Hepatocyte (in vitro differentiated cells): ENCODE results near the gene GLRX.

ENCODE experiments used
- CTCF ChIP-seq: fragments of 200-600 bp; sonication (generic); IDR thresholded peaks from 2 replicates; pipeline ENCODE4 v1.5.1; 2016; ENCODE audit warnings: antibody characterized with exemption, mild to moderate bottlenecking; ENCODE audit not compliant: poor library complexity
- EZH2 ChIP-seq: fragments of 200-600 bp; sonication (generic); IDR thresholded peaks from 2 replicates; pipeline ENCODE4 v1.6.1; 2016; ENCODE audit warnings: antibody characterized with exemption, mild to moderate bottlenecking, borderline replicate concordance

DNA sequence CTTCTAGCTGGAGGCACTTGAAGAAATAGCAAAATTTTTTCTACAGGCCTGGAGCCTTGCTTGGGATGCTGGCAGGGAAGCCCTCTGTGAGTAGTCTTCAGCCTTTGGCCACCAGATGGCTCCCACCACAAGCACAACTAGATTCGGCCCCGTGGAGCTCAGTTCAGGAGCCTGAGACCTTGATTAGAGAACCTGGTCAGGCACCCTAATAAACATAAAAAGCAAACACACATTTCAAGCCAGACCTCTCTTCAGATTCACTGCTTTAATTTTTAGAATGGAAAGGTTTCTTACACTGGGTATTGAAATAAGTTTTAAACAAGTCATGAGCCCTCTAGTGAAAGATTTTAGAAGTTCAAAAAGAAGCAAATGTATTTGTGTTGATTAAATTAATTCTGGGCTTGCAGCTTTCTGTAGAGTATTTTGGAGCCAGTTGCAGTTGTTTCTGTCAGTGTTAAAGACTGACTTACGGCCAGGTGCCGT lies 41.4 kb downstream of the GLRX start:
- TF ChIP-seq CTCF, result peak; percentile 96
- TF ChIP-seq EZH2, result no peak
